ENCODE data around the gene TMEM88. TPM values are rescaled to one million over a fixed set of nuclear protein-coding genes. Genes with fewer than 3 reads are reported as not detected.

The TMEM88 gene
- total and polyA plus RNA-seq, 4 donors: 6.3 to 19.6 (median 11.3) TPM

GRCh38 chr17:7830616-7831015 is 24.2 kb upstream of the TMEM88 start:
- no peak for ATAC-seq (ENCODE audit: insufficient read depth, low FRiP score)
- no peak for DNase-seq
- TF ChIP-seq CTCF (IDR thresholded peaks at IDR 0.05; ENCODE audit: control extremely low read depth, extremely low read depth): no peak
- Histone ChIP-seq H3K9me3 (ENCODE audit: control insufficient read depth in 4 of 4, insufficient read depth in 3 of 4, low read length in 3 of 4) (no peaks in the 10 kb centered on the region), H3K27ac (ENCODE audit: low read depth in 1 of 2, low read length in 1 of 2) (no peak overlapping the region), H3K4me1 (ENCODE audit: control insufficient read depth in 5 of 5, insufficient read depth in 5 of 5, low read length in 5 of 5) (peaks cover 0 to 12% (median 0%) of the 10 kb centered on the region in 5 donors), H3K36me3 (ENCODE audit: control insufficient read depth in 4 of 4, insufficient read depth in 4 of 4, low read length in 4 of 4) (no peaks in the 10 kb centered on the region), H3K4me3 (no peak overlapping the region), H3K27me3 (ENCODE audit: control insufficient read depth in 3 of 3, insufficient read depth in 3 of 3, low read length in 2 of 3) (peaks cover 0 to 5% (median 4%) of the 10 kb centered on the region in 3 donors), H3K9ac (ENCODE audit: insufficient read depth in 1 of 2, low read length in 2 of 2) (no peak overlapping the region)
- 90 to 95% methylated on average over 8 of the region's 8 CpGs for WGBS, 2 donors

- TF ChIP-seq CTCF (IDR thresholded peaks at IDR 0.05; ENCODE audit: control extremely low read depth, extremely low read depth): no peak
- Histone ChIP-seq H3K27ac (ENCODE audit: low read depth in 1 of 2, low read length in 1 of 2) (no peak overlapping the region), H3K27me3 (ENCODE audit: control insufficient read depth in 3 of 3, insufficient read depth in 3 of 3, low read length in 2 of 3) (peaks cover 0 to 5% (median 4%) of the 10 kb centered on the region in 3 donors), H3K4me1 (ENCODE audit: control insufficient read depth in 5 of 5, insufficient read depth in 5 of 5, low read length in 5 of 5) (peaks cover 0 to 14% (median 0%) of the 10 kb centered on the region in 5 donors), H3K36me3 (ENCODE audit: control insufficient read depth in 4 of 4, insufficient read depth in 4 of 4, low read length in 4 of 4) (no peaks in the 10 kb centered on the region), H3K9me3 (ENCODE audit: control insufficient read depth in 4 of 4, insufficient read depth in 3 of 4, low read length in 3 of 4) (no peaks in the 10 kb centered on the region), H3K9ac (ENCODE audit: insufficient read depth in 1 of 2, low read length in 2 of 2) (no peak overlapping the region), H3K4me3 (no peak overlapping the region)
- DNase-seq (no peak), ATAC-seq (ENCODE audit: insufficient read depth, low FRiP score) (no peak)
- WGBS, 2 donors: 85 to 90% methylated on average over 7 of the region's 7 CpGs
These were observed 23.6 kb upstream of the TMEM88 start for GRCh38 chr17:7831233-7831632.

- H3K27me3 ChIP-seq (ENCODE audit: control insufficient read depth in 3 of 3, insufficient read depth in 3 of 3, low read length in 2 of 3): peaks cover 0 to 5% (median 0%) of the 10 kb centered on the region in 3 donors
- no peak for TF ChIP-seq CTCF (IDR thresholded peaks at IDR 0.05; ENCODE audit: control extremely low read depth, extremely low read depth)
- H3K9ac ChIP-seq (ENCODE audit: insufficient read depth in 1 of 2, low read length in 2 of 2): no peak overlapping the region
- WGBS, 2 donors: 89 to 91% methylated on average over 10 of the region's 10 CpGs
- ATAC-seq (ENCODE audit: insufficient read depth, low FRiP score) (no peak), DNase-seq (no peak)
- peaks cover 3 to 26% (median 6%) of the 10 kb centered on the region in 5 donors for H3K4me1 ChIP-seq (ENCODE audit: control insufficient read depth in 5 of 5, insufficient read depth in 5 of 5, low read length in 5 of 5)
- no peaks in the 10 kb centered on the region for H3K36me3 ChIP-seq (ENCODE audit: control insufficient read depth in 4 of 4, insufficient read depth in 4 of 4, low read length in 4 of 4)
- H3K4me3 ChIP-seq: no peak overlapping the region
- H3K9me3 ChIP-seq (ENCODE audit: control insufficient read depth in 4 of 4, insufficient read depth in 3 of 4, low read length in 3 of 4): no peaks in the 10 kb centered on the region
- H3K27ac ChIP-seq (ENCODE audit: low read depth in 1 of 2, low read length in 1 of 2): no peak overlapping the region
These were observed 22.4 kb upstream of the TMEM88 start for GRCh38 chr17:7832431-7832830.
